ENCODE measurements around the gene SLC27A3. TPM values are rescaled to one million over a fixed set of nuclear protein-coding genes. Genes with fewer than 3 reads are reported as not detected.

Gene SLC27A3
- total RNA-seq, 2 experiments from 2014 or later: 4.5 to 10.2 TPM

- intact Hi-C loops (cut with micrococcal nuclease; ENCODE audit: unreplicated experiment): no loop called here
- Histone ChIP-seq H3K79me2 (ENCODE audit: insufficient read depth, low read depth, low read length) (no peaks in the 10 kb centered on the region), H3K4me1 (ENCODE audit: insufficient read depth, low read length, poor library complexity, severe bottlenecking) (peaks cover 4% of the 10 kb centered on the region), H3K27ac (ENCODE audit: low read depth, low read length, poor library complexity, severe bottlenecking) (peak overlapping the region; percentile 16), H4K20me1 (ENCODE audit: insufficient read depth, low read length) (no peaks in the 10 kb centered on the region), H2AFZ (ENCODE audit: low read length) (no peak overlapping the region), H3K9me3 (ENCODE audit: low read length) (no peaks in the 10 kb centered on the region), H3K36me3 (ENCODE audit: insufficient read depth, low read length) (peaks cover 7% of the 10 kb centered on the region; the same call in 1 of the 2 replicates), H3K4me2 (ENCODE audit: low read length) (no peak overlapping the region), H3K4me3 (ENCODE audit: low read depth, low read length, poor library complexity, severe bottlenecking) (no peak overlapping the region), H3K9me2 (ENCODE audit: insufficient read depth, low read length) (no peaks in the 10 kb centered on the region)
- no TSS peak for BruUV-seq (replicated peaks)
- no peak for DNase-seq (ENCODE audit: low spot score)
- ChIA-PET CTCF (ENCODE audit: unreplicated experiment) (interaction anchor here (1.2 kb wide), 1 partner anchor 188 kb away, joined by 3 read pairs; the partner anchor contains the start of gene RAB13), POLR2A (interaction anchor here (0.5 to 1.0 kb wide), 2 partner anchors 9 to 193 kb away, joined by 3 to 4 read pairs; no protein-coding TSS in a partner anchor)
- TF ChIP-seq, protein P1, sequence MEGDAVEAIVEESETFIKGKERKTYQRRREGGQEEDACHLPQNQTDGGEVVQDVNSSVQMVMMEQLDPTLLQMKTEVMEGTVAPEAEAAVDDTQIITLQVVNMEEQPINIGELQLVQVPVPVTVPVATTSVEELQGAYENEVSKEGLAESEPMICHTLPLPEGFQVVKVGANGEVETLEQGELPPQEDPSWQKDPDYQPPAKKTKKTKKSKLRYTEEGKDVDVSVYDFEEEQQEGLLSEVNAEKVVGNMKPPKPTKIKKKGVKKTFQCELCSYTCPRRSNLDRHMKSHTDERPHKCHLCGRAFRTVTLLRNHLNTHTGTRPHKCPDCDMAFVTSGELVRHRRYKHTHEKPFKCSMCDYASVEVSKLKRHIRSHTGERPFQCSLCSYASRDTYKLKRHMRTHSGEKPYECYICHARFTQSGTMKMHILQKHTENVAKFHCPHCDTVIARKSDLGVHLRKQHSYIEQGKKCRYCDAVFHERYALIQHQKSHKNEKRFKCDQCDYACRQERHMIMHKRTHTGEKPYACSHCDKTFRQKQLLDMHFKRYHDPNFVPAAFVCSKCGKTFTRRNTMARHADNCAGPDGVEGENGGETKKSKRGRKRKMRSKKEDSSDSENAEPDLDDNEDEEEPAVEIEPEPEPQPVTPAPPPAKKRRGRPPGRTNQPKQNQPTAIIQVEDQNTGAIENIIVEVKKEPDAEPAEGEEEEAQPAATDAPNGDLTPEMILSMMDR (conservative IDR thresholded peaks at IDR 0.05; ENCODE audit: low read length): no peak
- no peak for TF ChIP-seq EZH2phosphoT487 (IDR thresholded peaks at IDR 0.05; ENCODE audit: borderline replicate concordance, low read depth, low read length)
Measured at GRCh38 chr1:153798468-153798780, 23.2 kb downstream of the SLC27A3 start.

GRCh38 chr1:153799016-153799415, 23.8 kb downstream of the SLC27A3 start:
- intact Hi-C loops (cut with micrococcal nuclease; ENCODE audit: unreplicated experiment): no loop called here
- POLR2A ChIA-PET: interaction anchor here (1.0 kb wide), 1 partner anchor 9 kb away, joined by 3 read pairs; no protein-coding TSS in a partner anchor
- TF ChIP-seq EZH2phosphoT487 (IDR thresholded peaks at IDR 0.05; ENCODE audit: borderline replicate concordance, low read depth, low read length): no peak
- TF ChIP-seq, protein P1 (conservative IDR thresholded peaks at IDR 0.05; ENCODE audit: low read length): no peak

GRCh38 chr1:153799566-153800465, 24.6 kb downstream of the SLC27A3 start:
- DNase-seq (ENCODE audit: low spot score): no peak
- H3K4me1 ChIP-seq (ENCODE audit: insufficient read depth, low read length, poor library complexity, severe bottlenecking): peaks cover 18% of the 10 kb centered on the region
- no peak overlapping the region for H3K4me3 ChIP-seq (ENCODE audit: low read depth, low read length, poor library complexity, severe bottlenecking)
- CTCF ChIA-PET (ENCODE audit: unreplicated experiment): no interaction called here
- H3K27ac ChIP-seq (ENCODE audit: low read depth, low read length, poor library complexity, severe bottlenecking): no peak overlapping the region
- peaks cover 12% of the 10 kb centered on the region; the same call in 1 of the 2 replicates for H3K36me3 ChIP-seq (ENCODE audit: insufficient read depth, low read length)
- TF ChIP-seq, protein P1 (conservative IDR thresholded peaks at IDR 0.05; ENCODE audit: low read length): no peak
- TF ChIP-seq EZH2phosphoT487 (IDR thresholded peaks at IDR 0.05; ENCODE audit: borderline replicate concordance, low read depth, low read length): no peak
- H3K9me3 ChIP-seq (ENCODE audit: low read length): no peaks in the 10 kb centered on the region
- no peaks in the 10 kb centered on the region for H4K20me1 ChIP-seq (ENCODE audit: insufficient read depth, low read length)
- POLR2A ChIA-PET: no interaction called here
- intact Hi-C loops (cut with micrococcal nuclease; ENCODE audit: unreplicated experiment): no loop called here
- no peaks in the 10 kb centered on the region for H3K79me2 ChIP-seq (ENCODE audit: insufficient read depth, low read depth, low read length)
- BruUV-seq (replicated peaks): no TSS peak
- H3K4me2 ChIP-seq (ENCODE audit: low read length): no peak overlapping the region
- no peaks in the 10 kb centered on the region for H3K9me2 ChIP-seq (ENCODE audit: insufficient read depth, low read length)
- no peak overlapping the region for H2AFZ ChIP-seq (ENCODE audit: low read length)

More at GRCh38 chr1:153799016-153799415, 23.8 kb downstream of the SLC27A3 start:
- H3K9me2 ChIP-seq (ENCODE audit: insufficient read depth, low read length): no peaks in the 10 kb centered on the region
- no peak for DNase-seq (ENCODE audit: low spot score)
- CTCF ChIA-PET (ENCODE audit: unreplicated experiment): interaction anchor here (1.2 kb wide), 1 partner anchor 187 kb away, joined by 3 read pairs; the partner anchor contains the start of gene RAB13
- H3K4me2 ChIP-seq (ENCODE audit: low read length): no peak overlapping the region
- no peaks in the 10 kb centered on the region for H3K9me3 ChIP-seq (ENCODE audit: low read length)
- no peaks in the 10 kb centered on the region for H3K79me2 ChIP-seq (ENCODE audit: insufficient read depth, low read depth, low read length)
- BruUV-seq (replicated peaks): no TSS peak
- no peak overlapping the region for H3K27ac ChIP-seq (ENCODE audit: low read depth, low read length, poor library complexity, severe bottlenecking)
- no peak overlapping the region for H3K4me3 ChIP-seq (ENCODE audit: low read depth, low read length, poor library complexity, severe bottlenecking)
- no peak overlapping the region for H2AFZ ChIP-seq (ENCODE audit: low read length)
- H4K20me1 ChIP-seq (ENCODE audit: insufficient read depth, low read length): no peaks in the 10 kb centered on the region
- H3K36me3 ChIP-seq (ENCODE audit: insufficient read depth, low read length): peaks cover 12% of the 10 kb centered on the region; the same call in 1 of the 2 replicates
- H3K4me1 ChIP-seq (ENCODE audit: insufficient read depth, low read length, poor library complexity, severe bottlenecking): peaks cover 10% of the 10 kb centered on the region
